NCI-H1694 treated with DMSO at 0.1 percent for 48 hours (cell line): ENCODE measurements around the gene PRKCA.
"Not testable (repeated sequence)": the region's sequence is repeated elsewhere in the genome, so short reads cannot be mapped to it uniquely, and the experiment has no call there.

Experiments used
- DNase-seq: peaks from one replicate; lab custom pipeline; 2025; lab: John Stamatoyannopoulos, UW

The PRKCA gene

GRCh38 chr17:66301864-66302741 is at the start of gene PRKCA:
Gene PRKCA, plus strand, starts transcription at chr17:66302613.
- no peak for DNase-seq

- not testable (repeated sequence) for DNase-seq
Measured at GRCh38 chr17:66253458-66253857, 49.0 kb upstream of the PRKCA start.

- DNase-seq = peak; percentile 4
Measured at GRCh38 chr17:66255112-66255511, 47.3 kb upstream of the PRKCA start.

- DNase-seq = no peak
Measured at GRCh38 chr17:66255527-66255971, 46.9 kb upstream of the PRKCA start.

- no peak for DNase-seq
Measured at GRCh38 chr17:66260275-66260674, 42.1 kb upstream of the PRKCA start.

- no peak for DNase-seq
Measured at GRCh38 chr17:66260688-66261087, 41.7 kb upstream of the PRKCA start.

GRCh38 chr17:66262767-66263166 is 39.6 kb upstream of the PRKCA start:
- DNase-seq = no peak

- DNase-seq = no peak
Measured at GRCh38 chr17:66264696-66265095, 37.7 kb upstream of the PRKCA start.

- DNase-seq = no peak
Measured at GRCh38 chr17:66268247-66268927, 34.0 kb upstream of the PRKCA start.

- DNase-seq = no peak
Measured at GRCh38 chr17:66270106-66270505, 32.3 kb upstream of the PRKCA start.

- no peak for DNase-seq
Measured at GRCh38 chr17:66271512-66271911, 30.9 kb upstream of the PRKCA start.

- no peak for DNase-seq
Measured at GRCh38 chr17:66272811-66273585, 29.4 kb upstream of the PRKCA start.

- no peak for DNase-seq
Measured at GRCh38 chr17:66273586-66273848, 28.9 kb upstream of the PRKCA start.

- DNase-seq = no peak
Measured at GRCh38 chr17:66275651-66276050, 26.8 kb upstream of the PRKCA start.

GRCh38 chr17:66276328-66276937 is 26.0 kb upstream of the PRKCA start:
- no peak for DNase-seq

GRCh38 chr17:66277191-66277590 is 25.2 kb upstream of the PRKCA start:
- no peak for DNase-seq

- DNase-seq = no peak
Measured at GRCh38 chr17:66281661-66282369, 20.6 kb upstream of the PRKCA start.

- DNase-seq = no peak
Measured at GRCh38 chr17:66283296-66283934, 19.0 kb upstream of the PRKCA start.

GRCh38 chr17:66283971-66284370 is 18.4 kb upstream of the PRKCA start:
- DNase-seq = no peak

GRCh38 chr17:66285149-66285548 is 17.3 kb upstream of the PRKCA start:
- DNase-seq = no peak

- DNase-seq = no peak
Measured at GRCh38 chr17:66287911-66288310, 14.5 kb upstream of the PRKCA start.
